Stromal cell of bone marrow (primary cell): ENCODE measurements around the gene GPR63.

ENCODE experiments used
- DNase-seq: peaks from one replicate; pipeline ENCODE4 v3.0.0-alpha.2; 2012; ENCODE audit warnings: low read depth

GPR63 gene

GRCh38 chr6:96755096-96755495, 82.2 kb downstream of the GPR63 start:
- no peak for DNase-seq

- no peak for DNase-seq
Observed at GRCh38 chr6:96749891-96750290, 87.4 kb downstream of the GPR63 start.
